GM23338 (cell line): ENCODE results near the gene DOCK1. TPM values are rescaled to one million over a fixed set of nuclear protein-coding genes. Genes with fewer than 3 reads are reported as not detected.

Source experiments
- EZH2 ChIP-seq: fragments of 200-600 bp; sonication (generic); IDR thresholded peaks from one replicate; pipeline ENCODE4 v1.8.0; 2017; ENCODE audit warnings: antibody characterized with exemption, mild to moderate bottlenecking, low read depth; ENCODE audit not compliant: unreplicated experiment
- EZH2phosphoT487 ChIP-seq: fragments of 200-600 bp; sonication (generic); IDR thresholded peaks from one replicate; pipeline ENCODE4 v1.8.1; 2018; ENCODE audit warnings: antibody characterized with exemption; ENCODE audit not compliant: unreplicated experiment
- NANOG ChIP-seq: IDR thresholded peaks from 2 replicates; pipeline ENCODE4 v1.6.1; 2016; ENCODE audit warnings: antibody characterized with exemption, borderline replicate concordance
- POLR2AphosphoS5 ChIP-seq: IDR thresholded peaks from 2 replicates; pipeline ENCODE4 v1.6.1; 2016; ENCODE audit warnings: antibody characterized with exemption, low read depth
- REST ChIP-seq: IDR thresholded peaks from one replicate; pipeline ENCODE4 v1.6.1; 2018; ENCODE audit warnings: antibody characterized with exemption; ENCODE audit not compliant: unreplicated experiment
- STAT1 ChIP-seq: IDR thresholded peaks from one replicate; pipeline ENCODE4 v1.6.1; 2016; ENCODE audit warnings: antibody characterized with exemption; ENCODE audit not compliant: unreplicated experiment
- polyA plus RNA-seq: library from polyadenylated mRNA; unstranded; fragments of >200 nt; fragmentation: Nextera tagmentation; extraction: Ambion mirVana; gene quantifications from 2 replicates; pipeline ENCODE4 v1.2.1, GENCODE V29; 2016
- total RNA-seq: library from RNA; depleted of rRNA; stranded (reverse); fragments of >200 nt; shearing (Covaris generic); gene quantifications from 2 replicates; pipeline ENCODE4 v1.2.3, GENCODE V29; 2014
- TF ChIP-seq, protein P1 (sequence below): fragments of 250-450 bp; sonication (Bioruptor Pico); IDR thresholded peaks from 2 replicates; pipeline ENCODE4 v1.5.0; 2020; ENCODE audit warnings: mild to moderate bottlenecking, moderate library complexity

Gene DOCK1
- total and polyA plus RNA-seq, 2 experiments from 2014 or later, result 13.2 to 55.3 TPM

GRCh38 chr10:127207081-127207480, 301.9 kb downstream of the DOCK1 start (continued):
- TF ChIP-seq, protein P1, sequence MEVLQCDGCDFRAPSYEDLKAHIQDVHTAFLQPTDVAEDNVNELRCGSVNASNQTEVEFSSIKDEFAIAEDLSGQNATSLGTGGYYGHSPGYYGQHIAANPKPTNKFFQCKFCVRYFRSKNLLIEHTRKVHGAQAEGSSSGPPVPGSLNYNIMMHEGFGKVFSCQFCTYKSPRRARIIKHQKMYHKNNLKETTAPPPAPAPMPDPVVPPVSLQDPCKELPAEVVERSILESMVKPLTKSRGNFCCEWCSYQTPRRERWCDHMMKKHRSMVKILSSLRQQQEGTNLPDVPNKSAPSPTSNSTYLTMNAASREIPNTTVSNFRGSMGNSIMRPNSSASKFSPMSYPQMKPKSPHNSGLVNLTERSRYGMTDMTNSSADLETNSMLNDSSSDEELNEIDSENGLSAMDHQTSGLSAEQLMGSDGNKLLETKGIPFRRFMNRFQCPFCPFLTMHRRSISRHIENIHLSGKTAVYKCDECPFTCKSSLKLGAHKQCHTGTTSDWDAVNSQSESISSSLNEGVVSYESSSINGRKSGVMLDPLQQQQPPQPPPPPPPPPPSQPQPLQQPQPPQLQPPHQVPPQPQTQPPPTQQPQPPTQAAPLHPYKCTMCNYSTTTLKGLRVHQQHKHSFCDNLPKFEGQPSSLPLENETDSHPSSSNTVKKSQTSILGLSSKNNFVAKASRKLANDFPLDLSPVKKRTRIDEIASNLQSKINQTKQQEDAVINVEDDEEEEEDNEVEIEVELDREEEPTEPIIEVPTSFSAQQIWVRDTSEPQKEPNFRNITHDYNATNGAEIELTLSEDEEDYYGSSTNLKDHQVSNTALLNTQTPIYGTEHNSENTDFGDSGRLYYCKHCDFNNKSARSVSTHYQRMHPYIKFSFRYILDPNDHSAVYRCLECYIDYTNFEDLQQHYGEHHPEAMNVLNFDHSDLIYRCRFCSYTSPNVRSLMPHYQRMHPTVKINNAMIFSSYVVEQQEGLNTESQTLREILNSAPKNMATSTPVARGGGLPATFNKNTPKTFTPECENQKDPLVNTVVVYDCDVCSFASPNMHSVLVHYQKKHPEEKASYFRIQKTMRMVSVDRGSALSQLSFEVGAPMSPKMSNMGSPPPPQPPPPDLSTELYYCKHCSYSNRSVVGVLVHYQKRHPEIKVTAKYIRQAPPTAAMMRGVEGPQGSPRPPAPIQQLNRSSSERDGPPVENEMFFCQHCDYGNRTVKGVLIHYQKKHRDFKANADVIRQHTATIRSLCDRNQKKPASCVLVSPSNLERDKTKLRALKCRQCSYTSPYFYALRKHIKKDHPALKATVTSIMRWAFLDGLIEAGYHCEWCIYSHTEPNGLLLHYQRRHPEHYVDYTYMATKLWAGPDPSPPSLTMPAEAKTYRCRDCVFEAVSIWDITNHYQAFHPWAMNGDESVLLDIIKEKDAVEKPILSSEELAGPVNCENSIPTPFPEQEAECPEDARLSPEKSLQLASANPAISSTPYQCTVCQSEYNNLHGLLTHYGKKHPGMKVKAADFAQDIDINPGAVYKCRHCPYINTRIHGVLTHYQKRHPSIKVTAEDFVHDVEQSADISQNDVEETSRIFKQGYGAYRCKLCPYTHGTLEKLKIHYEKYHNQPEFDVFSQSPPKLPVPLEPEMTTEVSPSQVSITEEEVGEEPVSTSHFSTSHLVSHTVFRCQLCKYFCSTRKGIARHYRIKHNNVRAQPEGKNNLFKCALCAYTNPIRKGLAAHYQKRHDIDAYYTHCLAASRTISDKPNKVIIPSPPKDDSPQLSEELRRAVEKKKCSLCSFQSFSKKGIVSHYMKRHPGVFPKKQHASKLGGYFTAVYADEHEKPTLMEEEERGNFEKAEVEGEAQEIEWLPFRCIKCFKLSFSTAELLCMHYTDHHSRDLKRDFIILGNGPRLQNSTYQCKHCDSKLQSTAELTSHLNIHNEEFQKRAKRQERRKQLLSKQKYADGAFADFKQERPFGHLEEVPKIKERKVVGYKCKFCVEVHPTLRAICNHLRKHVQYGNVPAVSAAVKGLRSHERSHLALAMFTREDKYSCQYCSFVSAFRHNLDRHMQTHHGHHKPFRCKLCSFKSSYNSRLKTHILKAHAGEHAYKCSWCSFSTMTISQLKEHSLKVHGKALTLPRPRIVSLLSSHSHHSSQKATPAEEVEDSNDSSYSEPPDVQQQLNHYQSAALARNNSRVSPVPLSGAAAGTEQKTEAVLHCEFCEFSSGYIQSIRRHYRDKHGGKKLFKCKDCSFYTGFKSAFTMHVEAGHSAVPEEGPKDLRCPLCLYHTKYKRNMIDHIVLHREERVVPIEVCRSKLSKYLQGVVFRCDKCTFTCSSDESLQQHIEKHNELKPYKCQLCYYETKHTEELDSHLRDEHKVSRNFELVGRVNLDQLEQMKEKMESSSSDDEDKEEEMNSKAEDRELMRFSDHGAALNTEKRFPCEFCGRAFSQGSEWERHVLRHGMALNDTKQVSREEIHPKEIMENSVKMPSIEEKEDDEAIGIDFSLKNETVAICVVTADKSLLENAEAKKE (CRISPR knock-in tag), result no peak
- TF ChIP-seq NANOG (no peak), REST (no peak), EZH2phosphoT487 (no peak), EZH2 (no peak), STAT1 (no peak), POLR2AphosphoS5 (no peak)
